Nephron progenitor cell (in vitro differentiated cells): ENCODE measurements around the gene HERC2.

Experiments used
- DNase-seq: peaks from one replicate; pipeline ENCODE4 v3.0.0; 2021
- H3K27ac Mint-ChIP-seq: 2 replicates; pipeline ENCODE4 v1.8.0; 2021; ENCODE audit warnings: mild to moderate bottlenecking, moderate library complexity, mixed read lengths
- H3K27me3 Mint-ChIP-seq: 2 replicates; pipeline ENCODE4 v1.8.0; 2021; ENCODE audit warnings: mild to moderate bottlenecking, low read depth, mixed read lengths; ENCODE audit not compliant: poor library complexity
- H3K36me3 Mint-ChIP-seq: 2 replicates; pipeline ENCODE4 v1.8.0; 2021; ENCODE audit warnings: low read depth, mixed read lengths
- H3K4me1 Mint-ChIP-seq: 2 replicates; pipeline ENCODE4 v1.8.0; 2021; ENCODE audit warnings: mixed read lengths
- H3K4me3 Mint-ChIP-seq: 2 replicates; pipeline ENCODE4 v1.8.0; 2021; ENCODE audit warnings: mild to moderate bottlenecking, moderate library complexity, mixed read lengths
- H3K9me3 Mint-ChIP-seq: 2 replicates; pipeline ENCODE4 v1.8.0; 2021; ENCODE audit warnings: mild to moderate bottlenecking, moderate library complexity, mixed read lengths
- TF ChIP-seq, protein P1 (sequence below): fragments of 200-600 bp; sonication (generic); IDR thresholded peaks from 2 replicates; pipeline ENCODE4 v1.5.0; 2021; ENCODE audit warnings: antibody characterized with exemption

The HERC2 gene

DNA sequence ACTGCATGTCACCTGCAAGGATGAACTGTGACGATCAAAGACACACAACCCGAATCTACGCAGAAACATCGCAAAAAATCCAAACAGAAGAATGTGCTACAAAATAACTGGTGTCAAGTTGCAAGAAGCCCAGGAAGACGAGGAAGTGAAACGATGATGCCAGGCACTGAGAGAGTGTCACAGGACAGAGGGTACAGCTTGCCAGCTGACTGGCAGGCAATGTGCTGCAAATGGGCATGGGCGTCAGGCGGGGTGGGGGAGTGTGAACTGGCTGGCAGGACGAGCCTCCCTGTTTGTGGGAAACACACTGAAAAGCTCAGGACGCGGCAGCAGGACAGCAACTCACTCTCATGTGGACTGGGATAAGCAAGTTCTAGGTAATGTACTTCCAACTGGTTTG lies 193.9 kb downstream of the HERC2 start:
- H3K27ac Mint-ChIP-seq: peak overlapping the region; percentile 83
- peaks cover 45% of the 10 kb centered on the region for H3K36me3 Mint-ChIP-seq
- H3K4me1 Mint-ChIP-seq: no peaks in the 10 kb centered on the region
- H3K27me3 Mint-ChIP-seq: no peaks in the 10 kb centered on the region
- DNase-seq: no peak
- H3K9me3 Mint-ChIP-seq: no peaks in the 10 kb centered on the region
- TF ChIP-seq, protein P1, sequence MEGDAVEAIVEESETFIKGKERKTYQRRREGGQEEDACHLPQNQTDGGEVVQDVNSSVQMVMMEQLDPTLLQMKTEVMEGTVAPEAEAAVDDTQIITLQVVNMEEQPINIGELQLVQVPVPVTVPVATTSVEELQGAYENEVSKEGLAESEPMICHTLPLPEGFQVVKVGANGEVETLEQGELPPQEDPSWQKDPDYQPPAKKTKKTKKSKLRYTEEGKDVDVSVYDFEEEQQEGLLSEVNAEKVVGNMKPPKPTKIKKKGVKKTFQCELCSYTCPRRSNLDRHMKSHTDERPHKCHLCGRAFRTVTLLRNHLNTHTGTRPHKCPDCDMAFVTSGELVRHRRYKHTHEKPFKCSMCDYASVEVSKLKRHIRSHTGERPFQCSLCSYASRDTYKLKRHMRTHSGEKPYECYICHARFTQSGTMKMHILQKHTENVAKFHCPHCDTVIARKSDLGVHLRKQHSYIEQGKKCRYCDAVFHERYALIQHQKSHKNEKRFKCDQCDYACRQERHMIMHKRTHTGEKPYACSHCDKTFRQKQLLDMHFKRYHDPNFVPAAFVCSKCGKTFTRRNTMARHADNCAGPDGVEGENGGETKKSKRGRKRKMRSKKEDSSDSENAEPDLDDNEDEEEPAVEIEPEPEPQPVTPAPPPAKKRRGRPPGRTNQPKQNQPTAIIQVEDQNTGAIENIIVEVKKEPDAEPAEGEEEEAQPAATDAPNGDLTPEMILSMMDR: no peak
- H3K4me3 Mint-ChIP-seq: no peak overlapping the region

DNA sequence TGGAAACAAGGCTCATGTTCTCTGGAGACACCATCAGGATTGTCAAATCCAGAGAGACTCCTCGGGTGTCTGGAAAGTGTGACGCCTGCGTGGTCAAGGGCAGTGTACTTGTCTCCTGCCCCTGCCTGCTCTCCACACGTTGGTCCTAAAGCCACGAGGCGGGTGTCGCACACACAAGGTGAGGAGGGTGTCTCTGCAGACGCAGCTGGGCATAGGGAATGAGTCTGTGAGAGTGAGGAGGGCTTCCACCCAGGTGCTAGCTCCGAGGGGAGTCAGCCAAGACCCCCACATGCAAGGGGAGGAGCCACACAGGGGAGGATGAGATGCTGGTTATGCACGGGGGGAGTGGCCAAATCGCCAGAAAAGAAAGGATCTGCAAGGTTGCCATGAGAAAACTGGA lies 194.9 kb downstream of the HERC2 start:
- Mint-ChIP-seq H3K27ac (peak overlapping the region; percentile 61), H3K27me3 (no peaks in the 10 kb centered on the region), H3K4me3 (no peak overlapping the region), H3K4me1 (no peaks in the 10 kb centered on the region), H3K36me3 (peaks cover 45% of the 10 kb centered on the region), H3K9me3 (no peaks in the 10 kb centered on the region)
- no peak for DNase-seq
- TF ChIP-seq, protein P1: no peak

DNA sequence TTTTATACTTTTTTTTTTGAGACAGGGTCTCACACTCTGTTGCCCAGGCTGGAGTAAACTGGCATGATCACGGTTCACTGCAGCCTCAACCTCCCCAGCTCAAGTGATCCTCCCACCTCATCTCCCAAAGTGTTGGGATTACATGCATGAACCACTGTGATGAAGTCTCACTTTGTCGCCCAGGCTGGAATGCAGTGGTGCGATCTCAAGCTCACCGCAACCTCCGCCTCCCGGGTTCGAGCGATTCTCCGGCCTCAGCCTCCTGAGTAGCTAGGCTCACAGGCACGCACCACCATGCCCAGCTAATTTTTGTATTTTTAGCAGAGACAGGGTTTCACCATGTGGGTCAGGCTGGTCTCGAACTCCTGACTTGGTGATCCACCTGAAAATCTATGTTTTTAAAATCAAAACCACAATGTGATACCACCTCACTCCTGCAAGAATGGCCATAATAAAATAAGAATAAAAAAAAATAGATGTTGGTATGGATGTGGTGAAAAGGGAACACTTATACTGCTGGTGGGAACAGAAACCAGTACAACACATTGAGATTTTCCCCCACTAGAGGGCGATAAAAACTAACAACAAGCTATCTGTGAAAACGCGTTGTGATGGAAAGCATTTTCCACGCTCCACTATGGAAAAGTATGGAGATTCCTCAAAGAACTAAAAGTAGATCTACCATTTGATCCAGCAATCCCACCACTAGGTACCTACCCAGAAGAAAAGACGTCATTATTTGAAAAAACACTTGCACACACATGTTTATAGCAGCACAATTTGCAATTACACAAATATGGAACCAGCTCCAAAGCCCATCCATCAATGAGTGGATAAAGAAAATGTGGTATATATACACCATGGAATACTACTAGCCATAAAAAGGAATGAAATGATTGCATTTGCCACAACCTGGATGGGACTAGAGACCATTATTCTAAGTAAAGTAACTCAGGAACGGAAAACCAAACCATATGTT lies 196.0 kb downstream of the HERC2 start:
- Mint-ChIP-seq H3K9me3 (no peaks in the 10 kb centered on the region), H3K27me3 (no peaks in the 10 kb centered on the region), H3K4me3 (no peak overlapping the region), H3K27ac (no peak overlapping the region), H3K4me1 (no peaks in the 10 kb centered on the region), H3K36me3 (peaks cover 47% of the 10 kb centered on the region)
- DNase-seq: no peak
- TF ChIP-seq, protein P1: peak; percentile 58

DNA sequence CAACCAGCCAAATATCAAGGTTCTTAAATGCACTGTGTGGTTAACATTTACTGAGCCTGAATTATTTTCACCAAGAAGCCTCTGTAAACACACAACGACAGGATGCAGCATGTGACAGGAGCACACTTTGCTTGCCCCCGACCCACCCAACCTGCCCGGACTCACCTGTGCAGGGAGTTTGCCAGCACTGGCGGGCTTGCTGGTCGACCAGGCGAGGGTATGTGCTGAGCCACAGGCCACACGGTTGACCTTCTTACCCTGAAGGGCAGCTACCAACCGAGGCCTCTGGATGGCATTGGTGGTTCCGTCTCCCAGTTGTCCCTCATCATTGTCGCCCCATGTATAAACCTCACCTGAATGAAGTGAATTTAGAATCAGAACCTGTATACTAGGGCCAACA lies 197.1 kb downstream of the HERC2 start:
- H3K9me3 Mint-ChIP-seq: no peaks in the 10 kb centered on the region
- no peaks in the 10 kb centered on the region for H3K4me1 Mint-ChIP-seq
- no peaks in the 10 kb centered on the region for H3K27me3 Mint-ChIP-seq
- TF ChIP-seq, protein P1: no peak
- no peak overlapping the region for H3K4me3 Mint-ChIP-seq
- H3K27ac Mint-ChIP-seq: no peak overlapping the region
- no peak for DNase-seq
- H3K36me3 Mint-ChIP-seq: peaks cover 52% of the 10 kb centered on the region

DNA sequence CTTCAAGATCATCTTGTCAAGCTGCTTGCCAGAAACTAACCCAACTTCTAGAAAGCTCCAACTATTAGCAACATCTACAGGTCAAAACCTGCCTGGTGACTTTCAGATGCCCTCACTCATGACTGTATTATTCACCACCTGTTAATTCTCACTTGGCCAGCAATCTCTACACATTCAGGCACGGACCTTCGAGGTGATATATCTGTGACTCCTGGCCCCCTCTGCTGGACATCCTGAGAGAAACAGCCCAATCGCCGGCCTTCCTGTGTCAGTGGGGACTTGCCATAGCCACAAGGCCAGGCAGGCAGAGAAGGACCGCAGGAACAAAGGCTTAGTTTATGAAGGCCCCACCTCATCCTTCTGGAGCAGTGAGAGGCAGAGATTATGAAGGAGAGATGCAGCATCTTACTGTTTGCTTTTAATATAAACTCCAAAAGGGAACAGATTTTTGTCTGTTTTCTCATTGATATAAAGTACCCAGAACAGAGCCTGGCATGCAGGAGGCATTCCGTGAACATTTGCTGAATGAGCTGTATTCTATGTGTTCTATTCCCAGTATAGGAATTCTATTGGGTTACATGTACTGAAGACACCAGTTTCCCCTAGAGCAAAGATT lies 198.5 kb downstream of the HERC2 start:
- Mint-ChIP-seq H3K36me3 (peaks cover 55% of the 10 kb centered on the region), H3K27ac (peak overlapping the region; percentile 67), H3K9me3 (no peaks in the 10 kb centered on the region), H3K4me1 (no peaks in the 10 kb centered on the region), H3K4me3 (no peak overlapping the region), H3K27me3 (no peaks in the 10 kb centered on the region)
- TF ChIP-seq, protein P1: peak; percentile 64
- peak; percentile 80 for DNase-seq
